ENCODE data around the gene APC2.
A peak's percentile ranks its signal among the peaks of the same experiment; 100 is the strongest.

DNA sequence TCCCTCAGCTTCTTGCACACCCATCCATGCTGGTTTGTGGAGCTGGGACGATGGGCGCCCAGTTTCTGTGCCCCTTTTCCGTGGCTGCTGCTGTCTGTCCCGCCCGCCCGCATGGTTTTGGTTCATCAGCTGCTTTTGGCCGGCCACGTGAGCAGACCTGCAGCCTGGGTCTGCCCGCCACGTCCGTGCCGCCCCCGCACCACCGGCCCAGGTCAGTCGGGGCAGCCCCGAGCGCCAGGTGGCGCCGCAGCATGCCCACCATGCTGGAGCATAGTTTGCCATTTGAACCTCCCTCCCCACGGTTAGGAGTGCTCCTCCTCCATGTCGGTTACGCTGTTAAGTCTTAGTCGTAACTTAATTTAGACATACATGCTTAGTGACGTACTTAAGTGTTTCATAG is 27.0 kb upstream of the APC2 start:
- TF ChIP-seq, protein P1, sequence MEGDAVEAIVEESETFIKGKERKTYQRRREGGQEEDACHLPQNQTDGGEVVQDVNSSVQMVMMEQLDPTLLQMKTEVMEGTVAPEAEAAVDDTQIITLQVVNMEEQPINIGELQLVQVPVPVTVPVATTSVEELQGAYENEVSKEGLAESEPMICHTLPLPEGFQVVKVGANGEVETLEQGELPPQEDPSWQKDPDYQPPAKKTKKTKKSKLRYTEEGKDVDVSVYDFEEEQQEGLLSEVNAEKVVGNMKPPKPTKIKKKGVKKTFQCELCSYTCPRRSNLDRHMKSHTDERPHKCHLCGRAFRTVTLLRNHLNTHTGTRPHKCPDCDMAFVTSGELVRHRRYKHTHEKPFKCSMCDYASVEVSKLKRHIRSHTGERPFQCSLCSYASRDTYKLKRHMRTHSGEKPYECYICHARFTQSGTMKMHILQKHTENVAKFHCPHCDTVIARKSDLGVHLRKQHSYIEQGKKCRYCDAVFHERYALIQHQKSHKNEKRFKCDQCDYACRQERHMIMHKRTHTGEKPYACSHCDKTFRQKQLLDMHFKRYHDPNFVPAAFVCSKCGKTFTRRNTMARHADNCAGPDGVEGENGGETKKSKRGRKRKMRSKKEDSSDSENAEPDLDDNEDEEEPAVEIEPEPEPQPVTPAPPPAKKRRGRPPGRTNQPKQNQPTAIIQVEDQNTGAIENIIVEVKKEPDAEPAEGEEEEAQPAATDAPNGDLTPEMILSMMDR (IDR thresholded peaks at IDR 0.05), result peak; percentile 10
- TF ChIP-seq EZH2 (IDR thresholded peaks at IDR 0.05), result no peak
